GM23338 (cell line): ENCODE results near the gene PHACTR1. TPM values are rescaled to one million over a fixed set of nuclear protein-coding genes. Genes with fewer than 3 reads are reported as not detected.

Source experiments
- CTCF ChIP-seq, 2 experiments: fragments of 200-600 bp in 1 of 2; sonication (generic) in 1 of 2; conservative IDR thresholded peaks; 2 replicates each; pipeline versions ENCODE4 v1.5.1 to v1.6.1; 2016 to 2017; ENCODE audit warnings: antibody characterized with exemption in 2 of 2, low read depth in 2 of 2, mild to moderate bottlenecking in 2 of 2, moderate library complexity in 1 of 2
- EZH2phosphoT487 ChIP-seq: fragments of 200-600 bp; sonication (generic); IDR thresholded peaks from one replicate; pipeline ENCODE4 v1.8.1; 2018; ENCODE audit warnings: antibody characterized with exemption; ENCODE audit not compliant: unreplicated experiment
- JUNB ChIP-seq: IDR thresholded peaks from one replicate; pipeline ENCODE4 v1.6.1; 2016; ENCODE audit warnings: antibody characterized with exemption; ENCODE audit not compliant: unreplicated experiment
- POLR2AphosphoS5 ChIP-seq: IDR thresholded peaks from 2 replicates; pipeline ENCODE4 v1.6.1; 2016; ENCODE audit warnings: antibody characterized with exemption, low read depth
- STAT1 ChIP-seq: IDR thresholded peaks from one replicate; pipeline ENCODE4 v1.6.1; 2016; ENCODE audit warnings: antibody characterized with exemption; ENCODE audit not compliant: unreplicated experiment
- ZNF114 ChIP-seq: fragments of 250-450 bp; sonication (Bioruptor Pico); IDR thresholded peaks from 2 replicates; pipeline ENCODE4 v1.5.0; 2020; ENCODE audit warnings: mild to moderate bottlenecking, moderate library complexity
- ZNF331 ChIP-seq: fragments of 250-450 bp; sonication (Bioruptor Pico); IDR thresholded peaks from 2 replicates; pipeline ENCODE4 v1.5.0; 2020; ENCODE audit warnings: low read depth, mild to moderate bottlenecking, moderate library complexity
- ZNF462 ChIP-seq: fragments of 250-450 bp; sonication (Bioruptor Pico); IDR thresholded peaks from 2 replicates; pipeline ENCODE4 v1.5.0; 2020; ENCODE audit warnings: mild to moderate bottlenecking, moderate library complexity
- polyA plus RNA-seq: library from polyadenylated mRNA; unstranded; fragments of >200 nt; fragmentation: Nextera tagmentation; extraction: Ambion mirVana; gene quantifications from 2 replicates; pipeline ENCODE4 v1.2.1, GENCODE V29; 2016
- total RNA-seq: library from RNA; depleted of rRNA; stranded (reverse); fragments of >200 nt; shearing (Covaris generic); gene quantifications from 2 replicates; pipeline ENCODE4 v1.2.3, GENCODE V29; 2014
- TF ChIP-seq, protein P1 (sequence below): IDR thresholded peaks from one replicate; pipeline ENCODE4 v1.6.1; 2018; ENCODE audit warnings: antibody characterized with exemption; ENCODE audit not compliant: unreplicated experiment
- TF ChIP-seq, protein P2 (sequence below): IDR thresholded peaks from 2 replicates; pipeline ENCODE4 v1.6.1; 2016; ENCODE audit warnings: antibody characterized with exemption

PHACTR1 gene
- total and polyA plus RNA-seq, 2 experiments from 2014 or later = 5.9 to 19.3 TPM

DNA sequence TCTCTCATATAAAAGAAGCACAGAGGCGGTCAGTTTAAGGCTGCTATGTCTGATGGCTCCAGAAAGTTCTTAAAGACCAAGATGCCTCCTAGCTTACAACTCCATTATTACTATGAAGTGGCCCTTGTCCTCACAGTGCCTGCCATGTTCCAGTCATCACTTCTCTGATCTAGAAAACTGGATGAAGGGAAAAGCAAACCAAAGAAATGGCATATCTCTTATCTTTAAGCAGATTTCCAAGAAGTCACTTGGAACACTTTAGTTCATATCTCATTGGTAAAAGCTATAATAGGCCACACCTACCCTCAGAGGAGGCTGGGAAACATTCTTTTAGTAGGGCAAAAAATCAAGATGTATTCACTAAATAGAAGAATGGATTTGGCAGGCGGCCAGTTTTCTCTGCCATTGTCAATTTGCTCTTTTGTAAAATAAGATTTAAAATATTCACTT is 322.2 kb downstream of the PHACTR1 start (continued):
- TF ChIP-seq ZNF462 (CRISPR knock-in tag) = no peak
- TF ChIP-seq CTCF (conservative IDR thresholded peaks at IDR 0.05; ENCODE audit: low read depth in 2 of 2) = no peak
- no peak for TF ChIP-seq EZH2phosphoT487
- no peak for TF ChIP-seq ZNF331
- TF ChIP-seq, protein P1, sequence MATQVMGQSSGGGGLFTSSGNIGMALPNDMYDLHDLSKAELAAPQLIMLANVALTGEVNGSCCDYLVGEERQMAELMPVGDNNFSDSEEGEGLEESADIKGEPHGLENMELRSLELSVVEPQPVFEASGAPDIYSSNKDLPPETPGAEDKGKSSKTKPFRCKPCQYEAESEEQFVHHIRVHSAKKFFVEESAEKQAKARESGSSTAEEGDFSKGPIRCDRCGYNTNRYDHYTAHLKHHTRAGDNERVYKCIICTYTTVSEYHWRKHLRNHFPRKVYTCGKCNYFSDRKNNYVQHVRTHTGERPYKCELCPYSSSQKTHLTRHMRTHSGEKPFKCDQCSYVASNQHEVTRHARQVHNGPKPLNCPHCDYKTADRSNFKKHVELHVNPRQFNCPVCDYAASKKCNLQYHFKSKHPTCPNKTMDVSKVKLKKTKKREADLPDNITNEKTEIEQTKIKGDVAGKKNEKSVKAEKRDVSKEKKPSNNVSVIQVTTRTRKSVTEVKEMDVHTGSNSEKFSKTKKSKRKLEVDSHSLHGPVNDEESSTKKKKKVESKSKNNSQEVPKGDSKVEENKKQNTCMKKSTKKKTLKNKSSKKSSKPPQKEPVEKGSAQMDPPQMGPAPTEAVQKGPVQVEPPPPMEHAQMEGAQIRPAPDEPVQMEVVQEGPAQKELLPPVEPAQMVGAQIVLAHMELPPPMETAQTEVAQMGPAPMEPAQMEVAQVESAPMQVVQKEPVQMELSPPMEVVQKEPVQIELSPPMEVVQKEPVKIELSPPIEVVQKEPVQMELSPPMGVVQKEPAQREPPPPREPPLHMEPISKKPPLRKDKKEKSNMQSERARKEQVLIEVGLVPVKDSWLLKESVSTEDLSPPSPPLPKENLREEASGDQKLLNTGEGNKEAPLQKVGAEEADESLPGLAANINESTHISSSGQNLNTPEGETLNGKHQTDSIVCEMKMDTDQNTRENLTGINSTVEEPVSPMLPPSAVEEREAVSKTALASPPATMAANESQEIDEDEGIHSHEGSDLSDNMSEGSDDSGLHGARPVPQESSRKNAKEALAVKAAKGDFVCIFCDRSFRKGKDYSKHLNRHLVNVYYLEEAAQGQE = no peak
- TF ChIP-seq STAT1 = no peak
- no peak for TF ChIP-seq ZNF114 (CRISPR knock-in tag)
- TF ChIP-seq POLR2AphosphoS5 = no peak
- no peak for TF ChIP-seq JUNB
- TF ChIP-seq, protein P2, sequence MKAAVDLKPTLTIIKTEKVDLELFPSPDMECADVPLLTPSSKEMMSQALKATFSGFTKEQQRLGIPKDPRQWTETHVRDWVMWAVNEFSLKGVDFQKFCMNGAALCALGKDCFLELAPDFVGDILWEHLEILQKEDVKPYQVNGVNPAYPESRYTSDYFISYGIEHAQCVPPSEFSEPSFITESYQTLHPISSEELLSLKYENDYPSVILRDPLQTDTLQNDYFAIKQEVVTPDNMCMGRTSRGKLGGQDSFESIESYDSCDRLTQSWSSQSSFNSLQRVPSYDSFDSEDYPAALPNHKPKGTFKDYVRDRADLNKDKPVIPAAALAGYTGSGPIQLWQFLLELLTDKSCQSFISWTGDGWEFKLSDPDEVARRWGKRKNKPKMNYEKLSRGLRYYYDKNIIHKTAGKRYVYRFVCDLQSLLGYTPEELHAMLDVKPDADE = no peak
